HepG2 (cell line): ENCODE measurements around the gene SPINK4. TPM values are rescaled to one million over a fixed set of nuclear protein-coding genes. Genes with fewer than 3 reads are reported as not detected.

Source experiments
- BORCS8-MEF2B ChIP-seq: sonication (generic); formaldehyde crosslinking; IDR thresholded peaks from 2 replicates; pipeline ENCODE4 v1.8.0; 2022; ENCODE audit warnings: mild to moderate bottlenecking, missing genetic modification reagents
- CREM ChIP-seq, 2 experiments: sonication (generic) in 1 of 2; formaldehyde crosslinking in 1 of 2; IDR thresholded peaks; 2 replicates each; pipeline versions ENCODE4 v1.4.0 to v1.6.1; 2016 to 2020; ENCODE audit warnings: antibody characterized with exemption in 1 of 2, mild to moderate bottlenecking in 1 of 2, missing genetic modification reagents in 1 of 2
- HNRNPUL1 ChIP-seq: fragments of 200-400 bp; formaldehyde crosslinking; IDR thresholded peaks from 2 replicates; pipeline ENCODE4 v1.6.1; 2017; ENCODE audit warnings: low read depth, mild to moderate bottlenecking, low read length, moderate library complexity
- JUND ChIP-seq: sonication (generic); formaldehyde crosslinking; IDR thresholded peaks from 2 replicates; pipeline ENCODE4 v1.8.0; 2022; ENCODE audit warnings: mild to moderate bottlenecking, missing genetic modification reagents
- KDM3A ChIP-seq: IDR thresholded peaks from 2 replicates; pipeline ENCODE4 v1.6.1; 2018; ENCODE audit warnings: low read depth, missing compliant biosample characterization
- MZF1 ChIP-seq: sonication (generic); formaldehyde crosslinking; IDR thresholded peaks from 2 replicates; pipeline ENCODE4 v1.8.1; 2023; ENCODE audit warnings: mild to moderate bottlenecking, missing genetic modification reagents, borderline replicate concordance
- NCOA1 ChIP-seq: sonication (generic); formaldehyde crosslinking; IDR thresholded peaks from 2 replicates; pipeline ENCODE4 v1.9.0; 2021; ENCODE audit warnings: missing genetic modification reagents
- NFRKB ChIP-seq: fragments of 450-650 bp; IDR thresholded peaks from 2 replicates; pipeline ENCODE4 v1.6.1; 2017
- NKX3-1 ChIP-seq: sonication (generic); formaldehyde crosslinking; IDR thresholded peaks from 2 replicates; pipeline ENCODE4 v1.5.0; 2020; ENCODE audit warnings: missing genetic modification reagents
- PRDM4 ChIP-seq: sonication (generic); formaldehyde crosslinking; IDR thresholded peaks from 2 replicates; pipeline ENCODE4 v1.9.0; 2021; ENCODE audit warnings: missing genetic modification reagents, borderline replicate concordance
- SKIL ChIP-seq: sonication (generic); formaldehyde crosslinking; IDR thresholded peaks from 2 replicates; pipeline ENCODE4 v1.8.0; 2022; ENCODE audit warnings: missing genetic modification reagents, mild to moderate bottlenecking, moderate library complexity, borderline replicate concordance
- SMARCE1 ChIP-seq: fragments of 450-650 bp; IDR thresholded peaks from 2 replicates; pipeline ENCODE4 v1.6.1; 2017; ENCODE audit warnings: borderline replicate concordance
- TBX2 ChIP-seq: sonication (generic); formaldehyde crosslinking; IDR thresholded peaks from 2 replicates; pipeline ENCODE4 v1.5.0; 2020; ENCODE audit warnings: missing genetic modification reagents, mild to moderate bottlenecking, borderline replicate concordance
- ZEB1 ChIP-seq: IDR thresholded peaks from 2 replicates; pipeline ENCODE4 v1.6.1; 2012; ENCODE audit warnings: mild to moderate bottlenecking, low read depth, inconsistent platforms; ENCODE audit not compliant: insufficient replicate concordance
- ZNF407 ChIP-seq: sonication (generic); formaldehyde crosslinking; IDR thresholded peaks from one replicate; pipeline ENCODE4 v1.5.1; 2020; ENCODE audit warnings: mild to moderate bottlenecking, missing genetic modification reagents; ENCODE audit errors: not compliant biosample characterization
- ZNF670 ChIP-seq: sonication (generic); formaldehyde crosslinking; IDR thresholded peaks from 2 replicates; pipeline ENCODE4 v1.8.0; 2022; ENCODE audit warnings: mild to moderate bottlenecking, missing genetic modification reagents, borderline replicate concordance
- ZNF879 ChIP-seq: sonication (generic); formaldehyde crosslinking; IDR thresholded peaks from 2 replicates; pipeline ENCODE4 v1.8.1; 2023; ENCODE audit warnings: missing genetic modification reagents
- ZSCAN12 ChIP-seq: sonication (generic); formaldehyde crosslinking; IDR thresholded peaks from 2 replicates; pipeline ENCODE4 v1.9.0; 2021; ENCODE audit warnings: mild to moderate bottlenecking, missing genetic modification reagents
- ZSCAN31 ChIP-seq: sonication (generic); formaldehyde crosslinking; IDR thresholded peaks from 2 replicates; pipeline ENCODE4 v1.5.0; 2020; ENCODE audit warnings: low read depth, mild to moderate bottlenecking, missing genetic modification reagents
- polyA plus RNA-seq, 8 experiments: library from polyadenylated mRNA; depleted of rRNA in 3 of 8; stranded (reverse) in 7 of 8; unstranded in 1 of 8; fragments of >200 nt; fragmentation: Illumina TruSeq in 4 of 8; extraction: Trizol in 4 of 8; gene quantifications; 2 replicates each; pipeline versions ENCODE4 v1.2.1 to v1.2.3, GENCODE V29; 2011 to 2016; ENCODE audit warnings: low read depth in 4 of 8, missing spikeins in 1 of 8, mixed read lengths in 1 of 8; ENCODE audit not compliant: insufficient read depth in 1 of 8
- total RNA-seq, 5 experiments: library from RNA; depleted of rRNA; stranded (reverse); fragments of >200 nt; fragmentation: Illumina TruSeq; extraction: Trizol; gene quantifications; 2 replicates each; pipeline ENCODE4 v1.2.3, GENCODE V29; 2016; ENCODE audit warnings: low read depth in 1 of 5

Gene SPINK4
- total and polyA plus RNA-seq, 2 of the 13 experiments (the other 11 are each of a cell fraction or from before 2014, with no cell fraction given): 0.53 to 3.4 TPM

GRCh38 chr9:33239921-33240320 is at the start of gene SPINK4 (continued):
- TF ChIP-seq ZNF407 (CRISPR knock-in tag) (no peak), NFRKB (no peak), PRDM4 (CRISPR knock-in tag) (no peak), SKIL (CRISPR knock-in tag) (no peak), NCOA1 (no peak), NKX3-1 (CRISPR knock-in tag) (no peak), BORCS8-MEF2B (no peak), ZNF670 (no peak), CREM (IDR thresholded peaks at IDR 0.05) (no peak), CREM (CRISPR knock-in tag; IDR thresholded peaks at IDR 0.05) (no peak), JUND (CRISPR knock-in tag) (no peak), MZF1 (CRISPR knock-in tag) (no peak), ZSCAN12 (CRISPR knock-in tag) (no peak), SMARCE1 (no peak), ZSCAN31 (CRISPR knock-in tag) (no peak), TBX2 (0 out of 2 replicates have a peak, but pooled peaks have one; percentile 56), ZEB1 (peak; percentile 21), KDM3A (no peak), HNRNPUL1 (no peak), ZNF879 (no peak)
